Peyer's patch (tissue), 4 donors: Measurements from ENCODE around the gene INTS11. TPM values are rescaled to one million over a fixed set of nuclear protein-coding genes. Genes with fewer than 3 reads are reported as not detected.

Experiments used
- small RNA-seq, 2 donors: library from RNA; depleted of rRNA; stranded (forward); fragments of <200 nt; gene quantifications; one replicate each; pipeline ENCODE3, GENCODE V24; 2016
- total RNA-seq, 4 donors: library from RNA; depleted of rRNA; stranded (reverse); fragments of >200 nt; gene quantifications; one replicate each; pipeline ENCODE4 v1.1.0, GENCODE V29; 2016

Gene INTS11
- total RNA-seq, 4 donors from 2014 or later: 146 to 359 (median 273) TPM

Small RNA genes lying within 50 kb of the gene (small RNA-seq; reads per million reads assigned to genes)
- 0 reads per million in 2 donors for gene MIR6726

Other genes starting within 250 kb of the INTS11 start
- gene C1orf159, start 208.6 kb downstream of the INTS11 start, total RNA-seq: 10 to 100 TPM; 14.0 to 32.0 (median 22.7) TPM
- 1 to 10 TPM in 3 of 4 donors, not detected in 1; 1.6 to 3.6 (median 1.8) TPM for gene TTLL10, start 150.8 kb downstream of the INTS11 start, total RNA-seq
- 10 to 100 TPM in 1 of 4 donors, 1 to 10 TPM in 1, under 1 TPM in 1, not detected in 1; 0.70 to 38.0 (median 3.2) TPM for gene TNFRSF18, start 118.1 kb downstream of the INTS11 start, total RNA-seq
- gene TNFRSF4, start 110.5 kb downstream of the INTS11 start, total RNA-seq: 1 to 10 TPM in 3 of 4 donors, not detected in 1; 1.6 to 9.1 (median 2.8) TPM
- 100 to 1,000 TPM in 3 of 4 donors, 10 to 100 TPM in 1; 88.3 to 280 (median 177) TPM for gene SDF4, start 92.7 kb downstream of the INTS11 start, total RNA-seq
- 10 to 100 TPM in 2 of 4 donors, 1 to 10 TPM in 2; 9.1 to 13.4 (median 10.6) TPM for gene B3GALT6, start 92.4 kb downstream of the INTS11 start, total RNA-seq
- gene C1QTNF12, start 77.9 kb downstream of the INTS11 start, total RNA-seq: 10 to 100 TPM in 3 of 4 donors, not detected in 1; 23.3 to 58.0 (median 44.2) TPM
- gene UBE2J2, start 50.8 kb downstream of the INTS11 start, total RNA-seq: 10 to 100 TPM; 25.6 to 64.2 (median 55.3) TPM
- gene SCNN1D, start 44.2 kb downstream of the INTS11 start, total RNA-seq: 10 to 100 TPM in 3 of 4 donors, not detected in 1; 10.9 to 21.6 (median 16.9) TPM
- 100 to 1,000 TPM in 2 of 4 donors, 10 to 100 TPM in 2; 78.1 to 156 (median 110) TPM for gene ACAP3, start 16.7 kb downstream of the INTS11 start, total RNA-seq
- gene PUSL1, start 16.1 kb downstream of the INTS11 start, total RNA-seq: 10 to 100 TPM; 12.4 to 38.9 (median 24.4) TPM
- 10 to 100 TPM; 10.7 to 94.0 (median 84.6) TPM for gene CPTP, start 142 bp upstream of the INTS11 start, total RNA-seq
- gene TAS1R3, start 6.6 kb upstream of the INTS11 start, total RNA-seq: 1 to 10 TPM; 2.1 to 5.8 (median 3.0) TPM
- gene DVL1, start 24.8 kb upstream of the INTS11 start, total RNA-seq: 100 to 1,000 TPM in 3 of 4 donors, 10 to 100 TPM in 1; 76.0 to 196 (median 164) TPM
- gene MXRA8, start 33.9 kb upstream of the INTS11 start, total RNA-seq: 10 to 100 TPM; 11.7 to 56.1 (median 35.6) TPM
- gene AURKAIP1, start 50.5 kb upstream of the INTS11 start, total RNA-seq: 100 to 1,000 TPM; 122 to 172 (median 134) TPM
- gene CCNL2, start 74.7 kb upstream of the INTS11 start, total RNA-seq: 1,000 to 10,000 TPM in 1 of 4 donors, 100 to 1,000 TPM in 3; 216 to 1,008 (median 423) TPM
- 10 to 100 TPM; 58.2 to 94.1 (median 78.2) TPM for gene MRPL20, start 82.6 kb upstream of the INTS11 start, total RNA-seq
- gene ANKRD65, start 96.6 kb upstream of the INTS11 start, total RNA-seq: 10 to 100 TPM in 1 of 4 donors, 1 to 10 TPM in 2, under 1 TPM in 1; 0.54 to 11.6 (median 2.0) TPM
- 10 to 100 TPM in 1 of 4 donors, 1 to 10 TPM in 3; 3.2 to 14.0 (median 6.7) TPM for gene VWA1, start 111.0 kb upstream of the INTS11 start, total RNA-seq
- under 1 TPM in 1 of 4 donors, not detected in 3; 0.27 TPM for gene ATAD3C, start 125.0 kb upstream of the INTS11 start, total RNA-seq
- gene ATAD3B, start 147.1 kb upstream of the INTS11 start, total RNA-seq: 100 to 1,000 TPM in 1 of 4 donors, 10 to 100 TPM in 3; 26.9 to 130 (median 35.0) TPM
- 10 to 100 TPM; 14.9 to 72.6 (median 24.4) TPM for gene ATAD3A, start 187.5 kb upstream of the INTS11 start, total RNA-seq
- 1 to 10 TPM in 1 of 4 donors, not detected in 3; 3.6 TPM for gene TMEM240, start 216.0 kb upstream of the INTS11 start, total RNA-seq